Liver (tissue), 9 donors: ENCODE data around the gene CFAP410. TPM values are rescaled to one million over a fixed set of nuclear protein-coding genes. Genes with fewer than 3 reads are reported as not detected.

Experiments used
- DNase-seq: peaks from one replicate; pipeline ENCODE4 v3.0.0-alpha.2; 2017; ENCODE audit warnings: low spot score
- H3K27ac ChIP-seq, 2 donors: one replicate each; pipeline ENCODE4 v1.7.0; 2013; ENCODE audit warnings: inconsistent platforms in 2 of 2, low read length in 2 of 2, control low read depth in 1 of 2, low read depth in 1 of 2, mild to moderate bottlenecking in 1 of 2
- H3K27me3 ChIP-seq, 4 donors: one replicate each; pipeline versions ENCODE4 v1.6.1 to v1.7.0; 2013; ENCODE audit warnings: low read length in 3 of 4, inconsistent platforms in 1 of 4, mild to moderate bottlenecking in 1 of 4, moderate library complexity in 1 of 4; ENCODE audit not compliant: control insufficient read depth in 4 of 4, insufficient read depth in 4 of 4
- H3K36me3 ChIP-seq, 4 donors: one replicate each; pipeline versions ENCODE4 v1.6.1 to v1.7.0; 2013; ENCODE audit warnings: low read length in 3 of 4, mild to moderate bottlenecking in 3 of 4, low read depth in 1 of 4, moderate library complexity in 1 of 4; ENCODE audit not compliant: control insufficient read depth in 4 of 4, insufficient read depth in 3 of 4
- H3K4me1 ChIP-seq, 4 donors: one replicate each; pipeline versions ENCODE4 v1.6.1 to v1.7.0; 2013; ENCODE audit warnings: low read length in 3 of 4, mild to moderate bottlenecking in 3 of 4, moderate library complexity in 1 of 4; ENCODE audit not compliant: control insufficient read depth in 4 of 4, insufficient read depth in 4 of 4
- H3K4me3 ChIP-seq, 3 donors: one replicate each; pipeline versions ENCODE4 v1.6.1 to v1.7.0; 2013; ENCODE audit warnings: low read length in 3 of 3, control low read depth in 1 of 3, low read depth in 1 of 3, mild to moderate bottlenecking in 1 of 3
- H3K9ac ChIP-seq, 2 donors: one replicate each; pipeline ENCODE4 v1.7.0; 2013; ENCODE audit warnings: low read length in 2 of 2, mild to moderate bottlenecking in 2 of 2, moderate library complexity in 2 of 2, control low read depth in 1 of 2, low read depth in 1 of 2
- H3K9me3 ChIP-seq, 4 donors: one replicate each; pipeline versions ENCODE4 v1.6.1 to v1.7.0; 2013; ENCODE audit warnings: low read length in 3 of 4; ENCODE audit not compliant: control insufficient read depth in 4 of 4
- EGR1 ChIP-seq, 2 donors: IDR thresholded peaks; 2 replicates each; pipeline ENCODE4 v1.6.1; 2016 to 2018; ENCODE audit warnings: antibody characterized with exemption in 2 of 2, low read depth in 2 of 2
- FOXA1 ChIP-seq: IDR thresholded peaks from 2 replicates; pipeline ENCODE4 v1.6.1; 2016; ENCODE audit warnings: antibody characterized with exemption
- FOXA2 ChIP-seq: IDR thresholded peaks from 2 replicates; pipeline ENCODE4 v1.6.1; 2016; ENCODE audit warnings: antibody characterized with exemption
- HNF4A ChIP-seq, 2 donors: conservative IDR thresholded peaks; 2 replicates each; pipeline ENCODE4 v1.6.1; 2016; ENCODE audit warnings: antibody characterized with exemption in 2 of 2, mild to moderate bottlenecking in 2 of 2
- NR2F2 ChIP-seq: IDR thresholded peaks from 2 replicates; pipeline ENCODE4 v1.6.1; 2016; ENCODE audit warnings: antibody characterized with exemption
- RAD21 ChIP-seq, 2 donors: IDR thresholded peaks; 2 replicates each; pipeline ENCODE4 v1.6.1; 2016; ENCODE audit warnings: antibody characterized with exemption in 2 of 2, mild to moderate bottlenecking in 2 of 2
- SP1 ChIP-seq: IDR thresholded peaks from 2 replicates; pipeline ENCODE4 v1.6.1; 2018; ENCODE audit warnings: antibody characterized with exemption, mild to moderate bottlenecking
- TAF1 ChIP-seq: conservative IDR thresholded peaks from 2 replicates; pipeline ENCODE4 v1.6.1; 2016; ENCODE audit warnings: antibody characterized with exemption, mild to moderate bottlenecking
- WGBS: extraction: QIAGEN DNeasy Blood & Tissue Kit; methylation state at CpG from one replicate; pipeline ENCODE4 v1.1.7; 2013; 5-methylcytosine and 5-hydroxymethylcytosine counted together
- polyA plus RNA-seq, 2 donors: library from polyadenylated mRNA; stranded (reverse) in 1 of 2; unstranded in 1 of 2; fragments of 200-250 nt in 1 of 2; fragments of >200 nt in 1 of 2; fragmentation: Nextera tagmentation in 1 of 2; extraction: Ambion mirVana in 1 of 2; gene quantifications; one replicate each; pipeline versions ENCODE4 v1.2.1 to v1.2.3, GENCODE V29; 2013 to 2015
- total RNA-seq, 2 donors: library from RNA; depleted of rRNA; stranded (reverse); fragments of >200 nt; gene quantifications; one replicate each; pipeline ENCODE4 v1.2.3, GENCODE V29; 2014
- TF ChIP-seq, protein P1 (sequence below): fragments of 150-350 bp; IDR thresholded peaks from 2 replicates; pipeline ENCODE4 v1.5.1; 2017; ENCODE audit warnings: improper control_type of control experiment, low read depth, low read length; ENCODE audit not compliant: missing input control
- TF ChIP-seq, protein P2 (sequence below): IDR thresholded peaks from 2 replicates; pipeline ENCODE4 v1.6.1; 2016; ENCODE audit warnings: antibody characterized with exemption
- donor health status: healthy.
- donor health status: healthy.
- donor health status: healthy.
- donor health status: healthy.
- donor health status: healthy.

CFAP410 gene
- total and polyA plus RNA-seq, 4 donors = 7.9 to 16.3 (median 12.3) TPM

- Histone ChIP-seq H3K36me3 (peaks cover 0 to 7% (median 4%) of the 10 kb centered on the region in 4 donors), H3K4me1 (peaks cover 0 to 17% (median 14%) of the 10 kb centered on the region in 4 donors), H3K27ac (peak overlapping the region; percentile 57 to 71), H3K4me3 (peak overlapping the region; percentile 32 to 45 (median 38)), H3K9me3 (no peaks in the 10 kb centered on the region), H3K9ac (peak overlapping the region; percentile 13 to 36), H3K27me3 (no peaks in the 10 kb centered on the region)
- DNase-seq = peak; percentile 65
- WGBS = 7% methylated on average over 45 of the region's 47 CpGs
- TF ChIP-seq, protein P1, sequence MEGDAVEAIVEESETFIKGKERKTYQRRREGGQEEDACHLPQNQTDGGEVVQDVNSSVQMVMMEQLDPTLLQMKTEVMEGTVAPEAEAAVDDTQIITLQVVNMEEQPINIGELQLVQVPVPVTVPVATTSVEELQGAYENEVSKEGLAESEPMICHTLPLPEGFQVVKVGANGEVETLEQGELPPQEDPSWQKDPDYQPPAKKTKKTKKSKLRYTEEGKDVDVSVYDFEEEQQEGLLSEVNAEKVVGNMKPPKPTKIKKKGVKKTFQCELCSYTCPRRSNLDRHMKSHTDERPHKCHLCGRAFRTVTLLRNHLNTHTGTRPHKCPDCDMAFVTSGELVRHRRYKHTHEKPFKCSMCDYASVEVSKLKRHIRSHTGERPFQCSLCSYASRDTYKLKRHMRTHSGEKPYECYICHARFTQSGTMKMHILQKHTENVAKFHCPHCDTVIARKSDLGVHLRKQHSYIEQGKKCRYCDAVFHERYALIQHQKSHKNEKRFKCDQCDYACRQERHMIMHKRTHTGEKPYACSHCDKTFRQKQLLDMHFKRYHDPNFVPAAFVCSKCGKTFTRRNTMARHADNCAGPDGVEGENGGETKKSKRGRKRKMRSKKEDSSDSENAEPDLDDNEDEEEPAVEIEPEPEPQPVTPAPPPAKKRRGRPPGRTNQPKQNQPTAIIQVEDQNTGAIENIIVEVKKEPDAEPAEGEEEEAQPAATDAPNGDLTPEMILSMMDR = peak; percentile 26
- TF ChIP-seq SP1 (peak; percentile 22), FOXA1 (no peak), NR2F2 (peak; percentile 32), RAD21 (IDR thresholded peaks at IDR 0.05) (peak; percentile 65 to 72), FOXA2 (no peak)
Observed at GRCh38 chr21:44337941-44338895, 972 bp downstream of the CFAP410 start.

DNA sequence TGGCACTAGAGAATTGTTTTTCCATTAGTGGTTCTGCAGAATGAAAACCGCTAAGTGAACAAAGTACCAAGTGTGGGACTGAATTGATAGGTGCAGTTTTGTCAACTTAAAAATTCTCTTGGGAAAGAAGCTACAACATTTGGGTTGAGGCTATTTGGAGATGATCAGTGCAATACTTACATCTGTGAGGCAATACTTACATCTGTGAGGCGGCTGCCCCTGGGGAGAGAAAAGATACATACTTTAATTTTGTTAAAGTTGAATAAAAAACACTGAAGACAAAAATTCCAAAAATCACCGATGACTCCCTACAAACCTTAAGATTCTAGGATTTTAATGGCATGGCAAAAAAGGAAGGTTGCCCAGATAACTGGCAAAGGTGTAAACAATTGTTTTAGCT lies 1.7 kb downstream of the CFAP410 start:
- TF ChIP-seq, protein P1 = no peak
- TF ChIP-seq, protein P2, sequence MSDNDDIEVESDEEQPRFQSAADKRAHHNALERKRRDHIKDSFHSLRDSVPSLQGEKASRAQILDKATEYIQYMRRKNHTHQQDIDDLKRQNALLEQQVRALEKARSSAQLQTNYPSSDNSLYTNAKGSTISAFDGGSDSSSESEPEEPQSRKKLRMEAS = no peak
- TF ChIP-seq EGR1 (IDR thresholded peaks at IDR 0.05; ENCODE audit: low read depth in 2 of 2) (no peak), TAF1 (no peak), HNF4A (conservative IDR thresholded peaks at IDR 0.05) (no peak)
- H3K9me3 ChIP-seq = no peaks in the 10 kb centered on the region
- no peaks in the 10 kb centered on the region for H3K27me3 ChIP-seq
- peaks cover 0 to 12% (median 4%) of the 10 kb centered on the region in 4 donors for H3K36me3 ChIP-seq
- no peak overlapping the region for H3K4me3 ChIP-seq
- DNase-seq = no peak
- 77% methylated on average over 3 of the region's 3 CpGs for WGBS
- H3K9ac ChIP-seq = no peak overlapping the region
- no peak overlapping the region for H3K27ac ChIP-seq
- H3K4me1 ChIP-seq = peaks cover 0 to 17% (median 14%) of the 10 kb centered on the region in 4 donors
